Suppressor macrophage (primary cell): ENCODE results near the gene GTSE1.
"Not testable (repeated sequence)": the region's sequence is repeated elsewhere in the genome, so short reads cannot be mapped to it uniquely, and the experiment has no call there.

Source experiments
- DNase-seq, 4 experiments: peaks; one replicate each; pipeline ENCODE4 v3.0.0-alpha.2; 2020 to 2022
- total RNA-seq, 17 experiments: gene quantifications; one replicate each; lab custom pipeline; 2026; ENCODE audit warnings: mixed read lengths in 6 of 17, inconsistent platforms in 3 of 17; lab: John Stamatoyannopoulos, UW

Gene GTSE1, protein sequence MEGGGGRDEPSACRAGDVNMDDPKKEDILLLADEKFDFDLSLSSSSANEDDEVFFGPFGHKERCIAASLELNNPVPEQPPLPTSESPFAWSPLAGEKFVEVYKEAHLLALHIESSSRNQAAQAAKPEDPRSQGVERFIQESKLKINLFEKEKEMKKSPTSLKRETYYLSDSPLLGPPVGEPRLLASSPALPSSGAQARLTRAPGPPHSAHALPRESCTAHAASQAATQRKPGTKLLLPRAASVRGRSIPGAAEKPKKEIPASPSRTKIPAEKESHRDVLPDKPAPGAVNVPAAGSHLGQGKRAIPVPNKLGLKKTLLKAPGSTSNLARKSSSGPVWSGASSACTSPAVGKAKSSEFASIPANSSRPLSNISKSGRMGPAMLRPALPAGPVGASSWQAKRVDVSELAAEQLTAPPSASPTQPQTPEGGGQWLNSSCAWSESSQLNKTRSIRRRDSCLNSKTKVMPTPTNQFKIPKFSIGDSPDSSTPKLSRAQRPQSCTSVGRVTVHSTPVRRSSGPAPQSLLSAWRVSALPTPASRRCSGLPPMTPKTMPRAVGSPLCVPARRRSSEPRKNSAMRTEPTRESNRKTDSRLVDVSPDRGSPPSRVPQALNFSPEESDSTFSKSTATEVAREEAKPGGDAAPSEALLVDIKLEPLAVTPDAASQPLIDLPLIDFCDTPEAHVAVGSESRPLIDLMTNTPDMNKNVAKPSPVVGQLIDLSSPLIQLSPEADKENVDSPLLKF
- 3.7 to 32.1 (median 10.5) reads per million in 17 experiments for total RNA-seq

DNA sequence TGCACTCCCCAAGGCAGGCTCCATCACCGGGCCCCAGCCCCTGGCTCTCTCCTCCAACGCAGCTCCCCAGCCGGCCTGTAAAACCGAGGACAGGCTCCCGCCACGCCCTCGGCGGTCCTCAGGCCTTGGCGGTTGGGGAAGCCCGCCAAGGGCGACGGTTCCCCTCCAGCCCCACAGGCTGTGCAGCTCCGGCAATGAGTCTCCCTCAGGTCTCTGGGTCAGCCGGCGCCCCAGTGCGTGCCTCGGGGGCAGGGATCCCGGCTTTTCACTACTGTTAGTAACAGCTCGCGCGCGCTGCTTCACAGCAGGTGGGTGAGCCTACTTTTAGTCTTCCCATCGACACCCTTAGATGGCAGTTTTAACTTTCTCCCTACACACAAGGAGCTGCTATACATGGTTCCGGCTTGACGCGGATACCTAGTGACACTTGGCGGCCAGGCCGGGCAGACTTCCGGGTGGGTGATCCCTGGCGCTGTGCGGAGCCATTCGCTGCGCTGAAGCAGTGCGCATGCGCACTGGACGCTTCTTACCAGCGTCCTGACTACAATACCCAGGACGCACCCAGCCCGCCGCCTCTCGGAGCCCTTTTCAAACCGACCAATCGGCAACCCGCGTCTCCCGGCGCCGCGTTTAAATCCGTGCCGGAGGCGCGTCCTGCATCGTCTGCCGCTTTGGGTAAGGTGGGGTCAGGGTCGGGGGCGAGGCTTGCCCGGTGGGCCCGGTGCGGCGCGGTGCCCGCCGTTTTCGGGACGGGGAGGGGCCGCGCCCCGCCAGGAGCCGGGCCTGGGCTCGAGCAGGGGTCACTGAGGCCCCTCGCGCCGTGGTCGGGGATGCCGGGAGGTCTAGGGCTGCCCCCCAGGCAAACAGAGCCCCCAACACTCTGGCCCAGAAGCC, at the start of gene GTSE1:
Gene GTSE1, plus strand, starts transcription at position 614 of the 894 bp plus-strand sequence. CDS start 531 bp downstream, outside the sequence.
- DNase-seq = peak; percentile 99 to 100 (median 100)

GRCh38 chr22:46247443-46247975, 49.2 kb upstream of the GTSE1 start:
- no peak for DNase-seq

GRCh38 chr22:46250035-46250782, 46.5 kb upstream of the GTSE1 start, which contains the start of gene CDPF1:
Gene CDPF1, minus strand, starts transcription at chr22:46250293. Its CDS starts 2,009 bp downstream, at chr22:46248284.
- peak; percentile 95 to 98 (median 96) for DNase-seq

DNA sequence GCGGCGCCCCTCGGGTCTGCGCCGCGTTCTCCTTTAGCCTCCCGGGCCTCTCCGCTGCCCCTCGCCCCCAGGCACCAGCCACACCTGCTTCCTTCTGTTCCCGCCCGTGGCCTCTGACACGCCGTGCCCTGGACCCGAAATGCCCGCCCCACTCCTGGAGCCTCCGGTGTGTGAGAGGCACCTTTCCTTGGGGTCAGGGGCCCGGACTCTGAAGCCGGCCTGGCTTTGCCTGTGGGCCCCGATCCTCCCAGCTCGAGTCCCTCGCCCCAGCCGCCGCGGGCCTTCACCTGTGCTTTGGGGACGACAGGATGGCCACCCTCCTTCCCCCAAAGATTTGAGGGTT, 45.9 kb upstream of the GTSE1 start:
- peak in 1 of 4 experiments; percentile 9 for DNase-seq

GRCh38 chr22:46251266-46251665, 45.4 kb upstream of the GTSE1 start:
- no peak for DNase-seq

DNA sequence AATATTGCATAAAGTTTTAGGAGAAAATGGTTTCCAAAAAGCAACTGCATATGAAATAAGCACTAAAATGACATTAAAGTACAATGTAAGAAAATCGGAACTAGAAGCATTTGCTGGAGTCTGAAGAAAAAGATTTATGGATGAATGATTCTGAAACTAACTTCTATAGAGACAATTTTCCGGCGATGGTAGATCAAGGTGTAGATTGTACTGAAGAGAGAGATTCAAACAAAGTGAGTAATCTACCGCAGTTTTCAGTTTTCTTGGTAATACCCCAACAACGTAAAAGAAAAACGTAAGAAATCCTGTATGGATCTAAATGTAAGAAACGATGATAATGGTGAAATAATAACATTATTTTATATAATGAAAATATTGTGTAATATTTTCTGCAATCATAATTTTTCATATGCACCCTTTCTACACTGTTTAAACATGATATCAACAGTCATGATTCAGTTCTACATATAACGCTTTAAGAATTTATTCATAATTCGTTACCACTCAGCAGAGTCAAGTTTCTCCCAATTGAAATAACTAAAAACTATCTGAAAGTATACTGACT, 44.8 kb upstream of the GTSE1 start:
- DNase-seq = no peak

GRCh38 chr22:46256358-46256958, 40.2 kb upstream of the GTSE1 start:
- no peak for DNase-seq

- DNase-seq = peak; percentile 38 to 60 (median 44)
Observed at GRCh38 chr22:46259374-46259773, 37.3 kb upstream of the GTSE1 start.

GRCh38 chr22:46260038-46260437, 36.6 kb upstream of the GTSE1 start:
- no peak for DNase-seq

DNA sequence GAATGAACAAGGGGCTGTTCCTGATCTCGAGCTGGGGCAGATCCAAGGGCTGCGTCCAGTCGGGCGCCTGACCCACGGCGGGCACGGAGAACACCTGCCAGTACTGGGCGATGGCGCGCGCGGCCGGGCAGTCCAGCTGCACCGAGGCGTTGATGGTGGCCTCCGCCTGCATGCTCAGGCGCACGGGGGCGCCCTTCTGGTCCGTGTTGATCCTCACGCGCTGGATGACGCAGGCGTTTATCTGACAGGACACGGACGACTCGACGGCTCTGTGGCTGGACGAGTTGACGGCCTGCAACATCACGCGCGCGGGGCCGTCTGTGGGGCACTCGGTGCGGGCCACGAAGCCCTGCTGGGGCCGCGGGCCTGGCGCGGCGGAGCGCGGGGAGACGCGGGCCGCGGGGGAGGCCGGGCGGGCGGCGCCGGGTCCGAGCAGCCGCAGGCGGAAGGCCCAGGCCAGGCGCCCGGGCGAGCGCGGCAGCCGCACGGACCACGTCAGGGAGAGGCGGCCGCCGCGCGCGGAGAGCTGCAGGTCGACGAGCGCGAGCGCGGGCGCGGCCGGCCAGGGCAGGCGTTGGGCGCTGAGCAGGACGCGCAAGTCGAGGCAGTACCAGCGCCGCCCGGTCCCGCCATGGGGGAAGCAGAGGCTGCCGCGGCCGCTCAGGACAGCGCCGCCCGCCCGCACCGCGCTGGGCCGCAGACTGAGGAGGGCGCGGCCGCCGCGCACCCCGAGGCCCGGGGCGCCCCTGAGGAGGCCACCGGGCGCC, 34.0 kb upstream of the GTSE1 start:
- DNase-seq = peak; percentile 76 to 83 (median 76)

DNA sequence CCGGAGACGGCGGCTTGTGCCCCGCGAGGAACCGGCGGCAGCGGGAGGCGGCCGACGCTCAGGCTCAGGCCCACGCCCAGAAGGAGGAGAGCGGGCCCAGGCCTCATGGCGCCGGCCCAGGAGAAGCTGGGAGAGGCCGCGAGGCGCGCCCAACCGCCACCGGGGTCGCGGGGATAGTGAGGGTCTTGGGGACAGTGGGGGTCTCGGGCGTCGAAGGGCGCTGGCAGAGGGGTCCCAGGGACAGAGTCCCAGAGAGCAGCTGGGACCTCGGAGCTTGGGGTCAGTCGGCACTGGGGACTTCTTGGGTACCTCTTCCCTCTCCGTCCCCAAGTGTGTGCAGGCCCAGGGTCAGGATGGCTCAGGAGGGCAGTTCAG, 33.5 kb upstream of the GTSE1 start, which contains the start of gene PKDREJ:
Gene PKDREJ, minus strand, starts transcription at position 128 of the 375 bp plus-strand sequence. Its CDS starts 21 bp downstream, at position 107.
- no peak for DNase-seq

GRCh38 chr22:46264520-46264919, 32.1 kb upstream of the GTSE1 start:
- DNase-seq = not testable (repeated sequence)

GRCh38 chr22:46265627-46266026, 31.0 kb upstream of the GTSE1 start:
- DNase-seq = not testable (repeated sequence)

GRCh38 chr22:46267431-46268279, 29.0 kb upstream of the GTSE1 start, which contains the start of gene TTC38:
Gene TTC38, plus strand, starts transcription at chr22:46268008. Its CDS starts 32 bp downstream, at chr22:46268040.
- peak; percentile 86 to 95 (median 90) for DNase-seq

GRCh38 chr22:46269564-46269963, 27.1 kb upstream of the GTSE1 start:
- no peak for DNase-seq

GRCh38 chr22:46272196-46272595, 24.5 kb upstream of the GTSE1 start:
- DNase-seq = no peak

DNA sequence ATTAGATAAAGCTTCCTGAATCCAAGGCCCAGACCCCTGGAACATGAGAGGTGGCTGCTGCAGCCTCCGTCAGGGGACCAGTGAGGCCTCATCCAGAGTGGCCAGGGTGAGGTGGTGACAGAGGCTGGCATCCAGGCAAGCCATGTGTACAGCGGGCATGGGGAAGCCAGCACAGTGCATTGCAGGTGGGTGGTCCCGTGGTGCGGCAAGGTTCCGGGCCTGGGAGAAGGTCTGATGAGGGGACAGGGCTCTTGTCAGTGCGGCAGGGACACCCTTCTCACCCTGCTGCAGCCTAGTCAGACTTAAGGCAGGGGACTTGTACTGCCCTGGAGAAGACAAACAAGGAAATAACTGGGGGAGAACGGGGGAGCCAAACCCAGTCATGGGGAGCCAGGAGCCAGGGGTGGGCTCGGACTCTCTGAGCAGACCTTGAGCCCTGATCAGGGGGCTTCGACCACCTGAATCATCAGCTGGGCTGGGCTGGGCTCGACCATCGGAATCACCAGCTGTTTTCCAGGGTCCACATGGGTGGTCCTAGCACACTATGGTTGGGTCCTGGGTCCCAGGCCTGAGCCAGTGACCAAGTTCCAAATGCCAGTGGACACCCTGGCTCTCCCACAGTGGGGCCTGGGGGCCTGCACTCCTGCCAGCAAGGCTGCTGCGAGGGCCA, 23.8 kb upstream of the GTSE1 start:
- DNase-seq = no peak
